ENCODE results near the gene SEH1L. TPM values are rescaled to one million over a fixed set of nuclear protein-coding genes. Genes with fewer than 3 reads are reported as not detected.

Gene SEH1L
- total and polyA plus RNA-seq, 10 of the 15 experiments (the other 5 are each of a cell fraction or from before 2014, with no cell fraction given): 27.5 to 109 (median 52.8) TPM

- FAIRE-seq: no peak
- no peaks in the 10 kb centered on the region for H3K79me2 ChIP-seq (ENCODE audit: control insufficient read depth, insufficient read depth, low read length)
- H3K36me3 ChIP-seq (ENCODE audit: control insufficient read depth in 2 of 2, insufficient read depth in 2 of 2, low read length in 1 of 2): no peaks in the 10 kb centered on the region
- no peak overlapping the region for H3K4me2 ChIP-seq (ENCODE audit: control insufficient read depth, insufficient read depth)
- ChIA-PET POLR2A (no interaction called here), CTCF (no interaction called here), RAD21 (ENCODE audit: unreplicated experiment) (no interaction called here), SMC1A (ENCODE audit: uncharacterized antibody, unreplicated experiment) (no interaction called here)
- H4K20me1 ChIP-seq (ENCODE audit: control insufficient read depth, insufficient read depth): no peaks in the 10 kb centered on the region
- TF ChIP-seq MYB (IDR thresholded peaks at IDR 0.05; ENCODE audit: borderline replicate concordance, low read depth, low read length) (no peak), ZNF592 (IDR thresholded peaks at IDR 0.05) (no peak), BCLAF1 (IDR thresholded peaks at IDR 0.05) (no peak), YBX1 (IDR thresholded peaks at IDR 0.05) (no peak), ATF7 (IDR thresholded peaks at IDR 0.05; ENCODE audit: low read depth) (no peak), ZZZ3 (IDR thresholded peaks at IDR 0.05; ENCODE audit: control insufficient read depth, insufficient read length, low read depth) (no peak), MYC (IDR thresholded peaks at IDR 0.05; ENCODE audit: insufficient read depth, insufficient read length, insufficient replicate concordance, low read length, severe bottlenecking) (no peak), USF1 (IDR thresholded peaks at IDR 0.05; ENCODE audit: borderline replicate concordance, extremely low read length, insufficient read depth, low read depth, low read length) (no peak)
- in situ Hi-C loops (cut with MboI) (loop anchor here (5.0 kb wide), 1 partner anchor 203 kb away; no protein-coding TSS in a partner anchor), intact Hi-C loops (cut with micrococcal nuclease; ENCODE audit: unreplicated experiment) (loop anchor here (5.0 to 10.0 kb wide), 2 partner anchors 396 to 538 kb away; no protein-coding TSS in a partner anchor)
- no peak overlapping the region for H3K27ac ChIP-seq (ENCODE audit: control insufficient read depth, insufficient read depth)
- no peaks in the 10 kb centered on the region; a peak in 2 of 4 replicates for H3K27me3 ChIP-seq (replicated peaks in 1 of 2; ENCODE audit: control insufficient read depth in 2 of 2, insufficient read depth in 2 of 2, low read length in 1 of 2)
- H3K4me3 ChIP-seq: no peak overlapping the region
- 76% methylated on average over 3 of the region's 3 CpGs for WGBS (ENCODE audit: insufficient coverage, insufficient replicate concordance, low lambda C conversion rate, missing lambda C conversion rate)
- no peak for ATAC-seq
- no peaks in the 10 kb centered on the region for H3K4me1 ChIP-seq (ENCODE audit: control insufficient read depth, insufficient read depth, low read length)
- no peak overlapping the region for H2AFZ ChIP-seq (ENCODE audit: control insufficient read depth, low read depth, low read length)
- no peaks in the 10 kb centered on the region for H3K9me3 ChIP-seq (replicated peaks; ENCODE audit: control insufficient read depth, insufficient read depth, low read length)
- BruUV-seq (replicated peaks): no TSS peak
- no peak for DNase-seq (ENCODE audit: low read depth, low spot score)
- no peak overlapping the region for H3K9ac ChIP-seq (ENCODE audit: control insufficient read depth, insufficient read depth, low read length)
These were observed 17.4 kb upstream of the SEH1L start for GRCh38 chr18:12930376-12930775.
